HuH-7 (cell line): ENCODE measurements around the gene ARF3.
"Not testable (repeated sequence)": the region's sequence is repeated elsewhere in the genome, so short reads cannot be mapped to it uniquely, and the experiment has no call there.

ENCODE experiments used
- DNase-seq: peaks from one replicate; pipeline ENCODE4 v3.0.0; 2011; ENCODE audit warnings: low spot score

The ARF3 gene

DNA sequence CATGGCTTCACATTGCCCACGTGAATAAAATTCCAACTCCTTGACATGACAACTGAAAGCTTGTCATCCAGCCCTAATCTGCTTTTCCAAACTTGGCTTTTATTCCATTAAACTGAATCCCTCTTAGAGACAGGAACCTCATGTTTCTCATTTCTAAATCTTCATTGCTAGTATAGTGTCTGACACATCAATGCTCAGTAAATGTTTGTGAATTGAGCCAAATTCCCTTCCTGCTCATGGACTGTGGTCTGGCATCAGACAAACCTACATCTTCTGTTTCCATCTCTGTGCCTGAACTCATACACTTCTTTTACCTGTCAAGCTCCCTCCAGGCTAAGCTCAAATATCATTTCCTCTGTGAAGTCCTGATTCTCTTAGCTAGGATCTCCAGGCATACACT is 27.7 kb downstream of the ARF3 start:
- DNase-seq, result no peak

DNA sequence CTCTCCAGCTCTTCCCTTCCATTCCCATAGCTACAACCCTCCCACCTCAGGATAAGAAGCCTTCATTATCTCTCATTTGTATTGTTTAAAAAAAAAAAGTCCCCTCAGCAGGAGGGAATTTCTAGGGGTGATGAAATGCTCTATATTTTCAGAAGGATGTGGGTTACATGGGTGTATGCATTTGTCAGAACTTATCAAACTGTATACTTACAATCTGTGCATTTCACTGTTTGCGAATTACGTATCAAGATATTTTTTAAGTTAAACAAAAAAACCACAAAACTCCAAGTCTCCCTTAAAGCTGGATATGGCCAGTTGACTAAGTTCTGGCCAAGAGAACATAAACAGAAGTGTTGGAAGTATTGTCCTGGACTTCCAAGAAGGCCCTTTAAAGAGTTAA is 30.0 kb downstream of the ARF3 start:
- no peak for DNase-seq

DNA sequence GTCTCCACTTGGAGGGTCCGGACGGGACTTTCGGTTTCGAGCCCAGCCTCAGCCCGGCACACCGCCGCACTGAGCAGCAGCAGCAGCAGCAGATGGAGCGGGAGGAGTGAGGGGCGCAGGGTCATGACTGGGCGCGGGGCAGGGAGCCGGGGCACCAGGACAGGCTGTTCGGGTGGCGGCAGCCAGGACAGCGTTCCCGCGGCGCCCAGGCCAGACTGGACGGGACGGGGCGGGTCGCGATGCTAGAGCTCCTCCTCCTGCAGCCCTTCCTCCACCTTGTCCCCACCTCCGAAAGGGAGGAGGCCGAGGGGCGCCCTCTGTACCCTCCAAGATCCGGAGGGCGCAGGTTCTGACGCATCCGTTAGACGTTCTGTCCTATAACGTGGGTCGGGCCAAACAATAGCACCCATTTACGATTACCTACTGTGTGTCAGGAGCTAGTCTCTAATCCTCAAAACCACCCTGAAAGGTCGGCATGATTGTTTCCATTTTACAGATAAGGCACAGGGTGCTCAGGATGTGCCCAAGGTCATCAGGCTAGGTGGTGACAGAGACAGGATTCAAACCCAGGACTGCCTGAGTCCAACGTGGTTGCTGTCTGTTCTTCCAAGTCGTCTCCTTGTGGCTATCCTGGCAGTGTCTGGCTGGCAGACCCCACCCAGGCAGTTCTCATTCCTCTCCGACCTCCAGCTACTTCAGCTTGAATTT is 31.8 kb downstream of the ARF3 start, which contains the start of gene FKBP11:
TSS of gene FKBP11 (minus strand) at position 189 of the 708 bp plus-strand sequence. CDS start at position 125, 64 bp downstream.
- peak; percentile 83 for DNase-seq

- peak; percentile 79 for DNase-seq
These were observed 32.5 kb downstream of the ARF3 start for GRCh38 chr12:48924617-48925303.

- DNase-seq, result no peak
These were observed 34.2 kb downstream of the ARF3 start for GRCh38 chr12:48923117-48923516.

GRCh38 chr12:48917857-48918537 is 39.3 kb downstream of the ARF3 start:
- DNase-seq, result no peak

DNA sequence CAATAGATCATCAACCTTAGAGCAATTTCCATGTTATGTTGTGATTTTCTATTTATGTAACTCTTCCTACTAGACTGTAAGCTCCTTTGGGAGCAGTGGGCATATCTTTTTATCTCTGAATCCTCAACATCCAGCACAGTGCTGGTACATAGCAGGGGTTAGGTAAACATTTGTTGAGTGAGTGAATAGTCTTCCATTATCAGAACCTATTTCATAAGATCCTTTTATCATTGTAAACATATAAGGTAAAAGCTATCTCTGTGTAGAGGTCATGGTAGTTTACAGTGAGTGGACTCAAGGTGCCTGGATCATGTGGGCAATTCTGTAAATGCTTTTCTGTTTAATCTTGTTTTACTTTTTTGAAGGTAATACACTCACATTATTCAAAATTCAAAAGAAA is 47.1 kb downstream of the ARF3 start:
- peak; percentile 64 for DNase-seq

GRCh38 chr12:48909698-48910097 is 47.6 kb downstream of the ARF3 start:
- DNase-seq, result not testable (repeated sequence)

GRCh38 chr12:48907245-48907644 is 50.0 kb downstream of the ARF3 start:
- no peak for DNase-seq

GRCh38 chr12:48903982-48904411 is 53.3 kb downstream of the ARF3 start:
- DNase-seq, result no peak

DNA sequence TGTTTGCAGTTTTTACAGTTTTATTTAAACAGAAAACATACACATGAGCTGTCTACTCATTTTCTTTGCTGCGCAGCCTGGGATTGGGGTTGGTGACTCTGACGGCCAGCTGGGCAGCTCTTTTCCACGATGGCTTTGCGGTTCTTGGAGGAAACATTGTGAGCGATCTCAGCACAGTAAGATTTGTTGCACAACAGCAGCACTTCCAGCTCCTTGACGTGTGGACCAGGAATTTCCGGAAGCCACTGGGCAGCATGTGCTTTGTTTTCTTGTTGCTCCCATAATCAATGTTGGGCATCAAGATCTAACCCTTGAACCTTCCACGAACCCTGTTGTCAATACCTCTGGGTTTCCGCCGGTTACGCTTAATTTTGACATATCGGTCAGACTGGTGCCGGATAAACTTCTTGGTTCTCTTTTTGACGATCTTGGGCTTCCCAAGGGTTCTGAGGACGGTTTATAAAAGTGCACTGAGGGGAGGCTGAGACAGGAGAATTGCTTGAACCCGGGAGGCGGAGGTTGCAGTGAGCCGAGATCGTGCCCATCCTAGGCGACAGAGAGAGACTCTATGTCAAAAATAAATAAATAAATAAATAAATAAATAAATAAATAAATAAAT is 53.8 kb downstream of the ARF3 start:
- DNase-seq, result no peak

GRCh38 chr12:48901278-48901677 is 56.0 kb downstream of the ARF3 start:
- no peak for DNase-seq

GRCh38 chr12:48899651-48900050 is 57.6 kb downstream of the ARF3 start:
- DNase-seq, result no peak

- DNase-seq, result no peak
These were observed 63.0 kb downstream of the ARF3 start for GRCh38 chr12:48894271-48894670.

DNA sequence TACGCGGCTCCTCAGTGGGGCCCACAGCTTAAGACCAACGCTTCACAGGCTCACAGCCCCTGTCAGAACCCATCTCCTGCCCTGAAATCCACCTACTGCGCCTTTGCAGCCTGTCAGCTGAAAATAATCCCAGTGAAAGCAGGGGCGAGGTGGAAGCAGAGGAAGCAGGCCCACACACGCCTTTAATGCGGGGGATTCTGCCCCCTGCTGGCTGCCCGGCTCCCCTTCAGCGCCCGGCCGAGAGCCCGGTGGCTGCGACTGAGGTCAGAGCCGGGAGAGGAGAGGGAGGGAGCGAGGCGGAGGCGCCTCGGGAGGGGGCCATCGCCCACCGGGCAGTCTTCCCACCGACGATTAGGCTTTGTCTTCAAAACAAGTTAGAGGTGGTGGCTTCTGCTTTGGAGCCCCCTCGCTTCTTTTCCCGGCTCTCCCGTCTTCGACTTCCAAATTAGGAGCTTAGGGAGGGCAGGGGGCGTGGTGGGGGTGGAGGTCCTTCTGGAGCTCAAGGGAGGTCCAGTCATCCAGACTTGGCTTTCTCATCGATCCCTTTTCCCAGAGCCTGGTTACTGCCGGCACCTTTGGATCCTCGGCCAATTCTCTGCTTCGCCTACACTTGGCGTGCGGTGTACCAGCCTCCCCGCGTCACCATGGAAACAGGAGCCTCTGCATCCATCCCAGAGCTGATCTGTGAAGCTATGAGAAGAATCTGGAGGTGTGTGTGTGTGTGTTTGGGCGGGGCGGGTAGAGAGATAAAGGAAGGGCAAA is 66.4 kb downstream of the ARF3 start:
- peak; percentile 76 for DNase-seq

- no peak for DNase-seq
These were observed 67.6 kb downstream of the ARF3 start for GRCh38 chr12:48889679-48890078.
